Testis (tissue), 3 donors: ENCODE data around the gene KLHL3. TPM values are rescaled to one million over a fixed set of nuclear protein-coding genes. Genes with fewer than 3 reads are reported as not detected.

ENCODE experiments used
- DNase-seq: peaks from one replicate; pipeline ENCODE4 v3.0.0-alpha.2; 2019
- H3K27ac ChIP-seq, 2 donors: fragments of 200-600 bp; sonication (generic); one replicate each; pipeline ENCODE4 v1.5.1; 2019
- H3K27me3 ChIP-seq: fragments of 200-600 bp; sonication (generic); one replicate; pipeline ENCODE4 v1.5.1; 2019
- H3K36me3 ChIP-seq: fragments of 200-600 bp; sonication (generic); one replicate; pipeline ENCODE4 v1.5.1; 2017; ENCODE audit warnings: low read depth; ENCODE audit errors: missing control alignments
- H3K4me1 ChIP-seq: fragments of 200-600 bp; sonication (generic); one replicate; pipeline ENCODE4 v1.5.1; 2019
- H3K4me3 ChIP-seq, 2 donors: fragments of 200-600 bp; sonication (generic); one replicate each; pipeline ENCODE4 v1.5.1; 2017 to 2019
- H3K9me3 ChIP-seq: fragments of 200-600 bp; sonication (generic); one replicate; pipeline ENCODE4 v1.5.1; 2017
- CTCF ChIP-seq, 3 experiments: fragments of 450-650 bp in 2 of 3; fragments of 200-600 bp in 1 of 3; sonication (generic) in 1 of 3; IDR thresholded peaks; one replicate each; pipeline ENCODE4 v1.5.1; 2016 to 2019; ENCODE audit warnings: antibody characterized with exemption in 3 of 3, mild to moderate bottlenecking in 2 of 3, moderate library complexity in 1 of 3
- POLR2A ChIP-seq: fragments of 450-650 bp; IDR thresholded peaks from one replicate; pipeline ENCODE4 v1.6.1; 2017; ENCODE audit warnings: antibody characterized with exemption, mild to moderate bottlenecking, moderate library complexity
- WGBS, 2 donors: methylation state at CpG; one replicate each; pipeline ENCODE4 v1.1.5; 2018; 5-methylcytosine and 5-hydroxymethylcytosine counted together
- intact Hi-C: fragments of 100-400 bp; cut with DNase I; formaldehyde crosslinking; loops from one replicate; pipeline ENCODE4 v1.15.1; 2023; ENCODE audit warnings: low total_unique reads
- polyA plus RNA-seq: library from polyadenylated mRNA; stranded (reverse); fragments of 350-450 nt; fragmentation: Illumina TruSeq; extraction: RNeasy Lipid Tissue Mini Kit (QIAGEN cat#74804); gene quantifications from one replicate; pipeline ENCODE4 v1.2.3, GENCODE V29; 2014; ENCODE audit warnings: low read depth, low replicate concordance; ENCODE audit not compliant: insufficient read depth
- total RNA-seq, 2 donors: library from RNA; depleted of rRNA; stranded (reverse); fragments of >200 nt; gene quantifications; one replicate each; pipeline ENCODE4 v1.2.3, GENCODE V29; 2016

Gene KLHL3
- total and polyA plus RNA-seq, 3 donors from 2014 or later, result 13.7 to 35.0 (median 26.2) TPM

- no peaks in the 10 kb centered on the region for H3K27me3 ChIP-seq
- peaks cover 39% of the 10 kb centered on the region for H3K4me1 ChIP-seq
- DNase-seq, result peak; percentile 12
- no peaks in the 10 kb centered on the region for H3K9me3 ChIP-seq
- H3K4me3 ChIP-seq, result no peak overlapping the region
- H3K27ac ChIP-seq, result peak overlapping the region; percentile 64 to 85
- WGBS, 2 donors, result 68 to 73% methylated on average over 7 to 10 of the region's 10 CpGs
- no peaks in the 10 kb centered on the region for H3K36me3 ChIP-seq
- TF ChIP-seq POLR2A (no peak), CTCF (IDR thresholded peaks at IDR 0.05) (no peak)
- intact Hi-C loops, result no loop called here
Observed at GRCh38 chr5:137621861-137622823, 113.7 kb downstream of the KLHL3 start.

- no peaks in the 10 kb centered on the region for H3K36me3 ChIP-seq
- no peaks in the 10 kb centered on the region for H3K9me3 ChIP-seq
- H3K27me3 ChIP-seq, result no peaks in the 10 kb centered on the region
- H3K27ac ChIP-seq, result peak overlapping the region; percentile 64 to 85
- DNase-seq, result peak; percentile 25
- TF ChIP-seq CTCF (IDR thresholded peaks at IDR 0.05), result no peak
- TF ChIP-seq POLR2A, result no peak
- WGBS, 2 donors, result 61 to 63% methylated on average over 3 of the region's 3 CpGs
- peaks cover 39% of the 10 kb centered on the region for H3K4me1 ChIP-seq
- intact Hi-C loops, result no loop called here
- H3K4me3 ChIP-seq, result no peak overlapping the region
Observed at GRCh38 chr5:137621306-137621705, 114.6 kb downstream of the KLHL3 start.

GRCh38 chr5:137619191-137619870, 116.6 kb downstream of the KLHL3 start:
- WGBS, 2 donors, result 65 to 67% methylated on average over 11 to 12 of the region's 12 CpGs
- peak; percentile 93 for DNase-seq
- no peak overlapping the region for H3K4me3 ChIP-seq
- H3K27ac ChIP-seq, result peak overlapping the region; percentile 64 to 85
- H3K4me1 ChIP-seq, result peaks cover 32% of the 10 kb centered on the region
- intact Hi-C loops, result no loop called here
- H3K9me3 ChIP-seq, result no peaks in the 10 kb centered on the region
- TF ChIP-seq CTCF (IDR thresholded peaks at IDR 0.05), result no peak
- no peak for TF ChIP-seq POLR2A
- H3K36me3 ChIP-seq, result no peaks in the 10 kb centered on the region
- H3K27me3 ChIP-seq, result no peaks in the 10 kb centered on the region

- Histone ChIP-seq H3K27me3 (no peaks in the 10 kb centered on the region), H3K36me3 (no peaks in the 10 kb centered on the region), H3K9me3 (no peaks in the 10 kb centered on the region), H3K4me1 (peaks cover 30% of the 10 kb centered on the region), H3K4me3 (no peak overlapping the region), H3K27ac (peak overlapping the region; percentile 64 to 78)
- intact Hi-C loops, result no loop called here
- DNase-seq, result peak; percentile 42
- no peak for TF ChIP-seq CTCF (IDR thresholded peaks at IDR 0.05)
- TF ChIP-seq POLR2A, result no peak
- 45 to 90% methylated on average over 7 of the region's 7 CpGs for WGBS, 2 donors
Observed at GRCh38 chr5:137618476-137618875, 117.4 kb downstream of the KLHL3 start.
